Stomach (tissue), 4 donors: ENCODE measurements around the gene LAD1.

Source experiments
- CTCF ChIP-seq, 7 experiments: fragments of 450-650 bp in 4 of 7; fragments of 200-600 bp in 3 of 7; sonication (generic) in 3 of 7; IDR thresholded peaks; one replicate each; pipeline ENCODE4 v1.5.1; 2016 to 2019; ENCODE audit warnings: antibody characterized with exemption in 7 of 7, control low read depth in 2 of 7, mild to moderate bottlenecking in 1 of 7
- POLR2A ChIP-seq, 4 donors: fragments of 450-650 bp; IDR thresholded peaks; one replicate each; pipeline ENCODE4 v1.6.1; 2016; ENCODE audit warnings: antibody characterized with exemption in 4 of 4, control low read depth in 2 of 4, mild to moderate bottlenecking in 1 of 4, moderate library complexity in 1 of 4
- POLR2AphosphoS5 ChIP-seq, 3 donors: sonication (generic); formaldehyde crosslinking; IDR thresholded peaks; one replicate each; pipeline ENCODE4 v1.6.1; 2016; ENCODE audit warnings: antibody characterized with exemption in 3 of 3

GRCh38 chr1:201364808-201365105 lies 34.4 kb downstream of the LAD1 start:
- TF ChIP-seq POLR2A (IDR thresholded peaks at IDR 0.05) (no peak), CTCF (IDR thresholded peaks at IDR 0.05) (no peak), POLR2AphosphoS5 (IDR thresholded peaks at IDR 0.05) (no peak)
